IMR-90 (cell line): ENCODE measurements around the gene ENOX1. TPM values are rescaled to one million over a fixed set of nuclear protein-coding genes. Genes with fewer than 3 reads are reported as not detected.

Experiments used
- ATAC-seq: fragments of 200-7000 bp; cut with Tn5 transposase; 2 replicates; pipeline ENCODE4 v1.9.1; 2020; ENCODE audit warnings: low read depth, mild to moderate bottlenecking, moderate library complexity
- BruUV-seq: library from RNA; stranded (reverse); fragments of 400-500 nt; replicated peaks from 2 replicates; lab custom pipeline; 2021; lab: Mats Ljungman, UMichigan
- CTCF ChIA-PET: fragments of 300-600 bp; formaldehyde crosslinking; extraction: SDS; loops from one replicate; lab custom pipeline; 2021; ENCODE audit warnings: antibody characterized with exemption; lab: Yijun Ruan, JAX
- POLR2A ChIA-PET: fragments of 300-600 bp; sonication (Branson Sonifier 250); formaldehyde crosslinking; loops from one replicate; lab custom pipeline; 2022; ENCODE audit warnings: antibody characterized with exemption; ENCODE audit not compliant: unreplicated experiment; lab: Charles Lee
- DNase-seq: peaks from one replicate; pipeline ENCODE4 v3.0.0; 2013
- H2AFZ ChIP-seq: replicated peaks from 2 replicates; pipeline ENCODE3; 2013; ENCODE audit warnings: low read length, mild to moderate bottlenecking; ENCODE audit not compliant: poor library complexity
- H2AK5ac ChIP-seq: 2 replicates; pipeline ENCODE4 v1.6.1; 2013; ENCODE audit warnings: low read depth, low read length, inconsistent platforms
- H2AK9ac ChIP-seq: replicated peaks from 2 replicates; pipeline ENCODE3; 2013; ENCODE audit warnings: mild to moderate bottlenecking, low read depth, low read length, moderate library complexity; ENCODE audit not compliant: poor library complexity
- H2BK120ac ChIP-seq: 2 replicates; pipeline ENCODE4 v1.6.1; 2013; ENCODE audit warnings: low read depth, low read length, inconsistent platforms
- H2BK15ac ChIP-seq: 3 replicates; pipeline ENCODE4 v1.6.1; 2013; ENCODE audit warnings: low read depth, low read length, inconsistent platforms
- H2BK20ac ChIP-seq: 2 replicates; pipeline ENCODE4 v1.6.1; 2013; ENCODE audit warnings: low read depth, mild to moderate bottlenecking, inconsistent platforms, low read length, moderate library complexity
- H2BK5ac ChIP-seq: 2 replicates; pipeline ENCODE4 v1.6.1; 2013; ENCODE audit warnings: mild to moderate bottlenecking, low read depth, low read length, inconsistent platforms; ENCODE audit not compliant: poor library complexity, severe bottlenecking
- H3K14ac ChIP-seq: replicated peaks from 2 replicates; pipeline ENCODE4 v1.6.1; 2013; ENCODE audit warnings: low read depth, low read length, inconsistent platforms
- H3K18ac ChIP-seq: 2 replicates; pipeline ENCODE4 v1.6.1; 2013; ENCODE audit warnings: low read depth, low read length, control low read depth
- H3K23ac ChIP-seq: 2 replicates; pipeline ENCODE4 v1.6.1; 2013; ENCODE audit warnings: low read depth, low read length, inconsistent platforms
- H3K27ac ChIP-seq: 2 replicates; pipeline ENCODE4 v1.5.1; 2013; ENCODE audit warnings: mild to moderate bottlenecking, control low read depth, low read length; ENCODE audit not compliant: insufficient read depth
- H3K27me3 ChIP-seq: 2 replicates; pipeline ENCODE4 v1.6.1; 2013; ENCODE audit warnings: low read length; ENCODE audit not compliant: control insufficient read depth, insufficient read depth
- H3K36me3 ChIP-seq: 2 replicates; pipeline ENCODE4 v1.6.1; 2013; ENCODE audit warnings: low read length, mixed read lengths; ENCODE audit not compliant: control insufficient read depth, insufficient read depth
- H3K4ac ChIP-seq: 2 replicates; pipeline ENCODE4 v1.6.1; 2013; ENCODE audit warnings: low read depth, low read length, inconsistent platforms
- H3K4me1 ChIP-seq: 2 replicates; pipeline ENCODE4 v1.6.1; 2013; ENCODE audit warnings: low read length, mixed read lengths; ENCODE audit not compliant: control insufficient read depth, insufficient read depth
- H3K4me2 ChIP-seq: 2 replicates; pipeline ENCODE4 v1.6.1; 2013; ENCODE audit warnings: low read depth, mild to moderate bottlenecking, control low read depth, low read length, moderate library complexity
- H3K4me3 ChIP-seq: 2 replicates; pipeline ENCODE4 v1.5.1; 2013; ENCODE audit warnings: low read depth, mild to moderate bottlenecking, control low read depth, low read length, moderate library complexity; ENCODE audit not compliant: insufficient read depth
- H3K56ac ChIP-seq: 2 replicates; pipeline ENCODE4 v1.6.1; 2013; ENCODE audit warnings: low read length, inconsistent platforms; ENCODE audit not compliant: insufficient read depth; ENCODE audit errors: extremely low read depth
- H3K79me1 ChIP-seq, 2 experiments: 2 replicates each; pipeline ENCODE4 v1.6.1; 2013; ENCODE audit warnings: low read length in 2 of 2, inconsistent platforms in 1 of 2, low read depth in 1 of 2
- H3K9ac ChIP-seq: 2 replicates; pipeline ENCODE4 v1.6.1; 2013; ENCODE audit warnings: low read depth, low read length, control low read depth
- H3K9me1 ChIP-seq: 2 replicates; pipeline ENCODE4 v1.6.1; 2013; ENCODE audit warnings: low read length, inconsistent platforms; ENCODE audit not compliant: insufficient read depth
- H3K9me3 ChIP-seq: 2 replicates; pipeline ENCODE4 v1.6.1; 2013; ENCODE audit warnings: low read length; ENCODE audit not compliant: control insufficient read depth, insufficient read depth
- H4K20me1 ChIP-seq: 2 replicates; pipeline ENCODE4 v1.6.1; 2013; ENCODE audit warnings: low read length, inconsistent platforms; ENCODE audit not compliant: insufficient read depth
- H4K5ac ChIP-seq: 2 replicates; pipeline ENCODE4 v1.6.1; 2013; ENCODE audit warnings: mild to moderate bottlenecking, low read depth, low read length, control low read depth
- H4K8ac ChIP-seq, 2 experiments: 2 replicates each; pipeline ENCODE4 v1.6.1; 2013; ENCODE audit warnings: low read depth in 2 of 2, low read length in 2 of 2, control low read depth in 1 of 2, inconsistent platforms in 1 of 2
- H4K91ac ChIP-seq: 2 replicates; pipeline ENCODE4 v1.6.1; 2013; ENCODE audit warnings: low read depth, low read length, inconsistent platforms; ENCODE audit not compliant: insufficient read depth
- CEBPB ChIP-seq: IDR thresholded peaks from 2 replicates; pipeline ENCODE4 v1.6.1; 2012; ENCODE audit warnings: low read depth, low read length, improper control_type of control experiment
- CHD1 ChIP-seq: IDR thresholded peaks from 2 replicates; pipeline ENCODE4 v1.6.1; 2012; ENCODE audit warnings: low read depth, low read length, improper control_type of control experiment
- CTCF ChIP-seq: conservative IDR thresholded peaks from 2 replicates; pipeline ENCODE4 v1.5.1; 2012; ENCODE audit warnings: mild to moderate bottlenecking, low read depth, low read length, improper control_type of control experiment
- MXI1 ChIP-seq: IDR thresholded peaks from 2 replicates; pipeline ENCODE4 v1.6.1; 2012; ENCODE audit warnings: low read depth, mild to moderate bottlenecking, low read length, moderate library complexity, borderline replicate concordance
- POLR2A ChIP-seq: IDR thresholded peaks from 2 replicates; pipeline ENCODE4 v1.6.1; 2012; ENCODE audit warnings: mild to moderate bottlenecking, low read depth, low read length
- RCOR1 ChIP-seq: IDR thresholded peaks from 2 replicates; pipeline ENCODE4 v1.6.1; 2012; ENCODE audit warnings: mild to moderate bottlenecking, low read length, improper control_type of control experiment; ENCODE audit not compliant: insufficient replicate concordance
- RFX5 ChIP-seq: IDR thresholded peaks from 2 replicates; pipeline ENCODE4 v1.8.0; 2012; ENCODE audit warnings: low read depth, mild to moderate bottlenecking, low read length, moderate library complexity
- WGBS, 2 experiments: methylation state at CpG; one replicate each; pipeline versions ENCODE4 v1.1.5 to v1.1.7; 2013; ENCODE audit warnings: missing lambda C conversion rate in 2 of 2; ENCODE audit not compliant: insufficient read length in 1 of 2; ENCODE audit errors: extremely low coverage in 2 of 2; 5-methylcytosine and 5-hydroxymethylcytosine counted together
- dilution Hi-C: fragments of 300-500 bp; cut with HindIII; formaldehyde crosslinking; loops from one replicate; pipeline ENCODE4 v1.14.3; 2018; ENCODE audit warnings: low sequenced_read_pairs; ENCODE audit not compliant: unreplicated experiment
- in situ Hi-C: fragments of 300-500 bp; cut with MboI; formaldehyde crosslinking; loops from 3 replicates; pipeline ENCODE4 v1.14.3; 2019; ENCODE audit warnings: low sequenced_read_pairs, inconsistent platforms, mixed read lengths
- intact Hi-C: fragments of 100-400 bp; cut with micrococcal nuclease; formaldehyde crosslinking; loops from 2 replicates; pipeline ENCODE4 v1.10.0; 2022
- polyA plus RNA-seq, 3 experiments: library from polyadenylated mRNA; depleted of rRNA; stranded (reverse); fragments of >200 nt; gene quantifications; 2 replicates each; pipeline ENCODE4 v1.2.3, GENCODE V29; 2012; ENCODE audit warnings: low replicate concordance in 1 of 3
- total RNA-seq: library from RNA; depleted of rRNA; stranded (reverse); fragments of >200 nt; gene quantifications from 2 replicates; pipeline ENCODE4 v1.2.3, GENCODE V29; 2012

Gene ENOX1
- total and polyA plus RNA-seq, 2 of the 4 experiments (the other 2 are of a cell fraction), result 0.99 to 1.3 TPM

- H3K9me1 ChIP-seq, result no peaks in the 10 kb centered on the region
- intact Hi-C loops (no loop called here), dilution Hi-C loops (no loop called here), in situ Hi-C loops (no loop called here)
- H3K4ac ChIP-seq, result no peak overlapping the region
- H3K23ac ChIP-seq, result no peak overlapping the region
- no peak overlapping the region for H3K14ac ChIP-seq
- H2BK5ac ChIP-seq, result no peak overlapping the region
- H2BK120ac ChIP-seq, result no peak overlapping the region
- H4K20me1 ChIP-seq, result no peaks in the 10 kb centered on the region
- no peak overlapping the region for H4K8ac ChIP-seq
- no peak overlapping the region for H3K27ac ChIP-seq
- H2AFZ ChIP-seq, result no peak overlapping the region
- no peak overlapping the region for H3K56ac ChIP-seq
- no CpG with 5 or more reads among the region's 3 CpGs for WGBS, 2 experiments
- H3K9ac ChIP-seq, result no peak overlapping the region
- DNase-seq (peak; percentile 4), ATAC-seq (no peak)
- ChIA-PET CTCF (no interaction called here), POLR2A (no interaction called here)
- no peak overlapping the region for H3K4me3 ChIP-seq
- no peak overlapping the region for H2BK20ac ChIP-seq
- no peaks in the 10 kb centered on the region for H3K79me1 ChIP-seq
- H2AK9ac ChIP-seq, result no peak overlapping the region
- no peak overlapping the region for H2AK5ac ChIP-seq
- peaks cover 2% of the 10 kb centered on the region; the same call in 1 of the 2 replicates for H3K27me3 ChIP-seq
- H3K36me3 ChIP-seq, result no peaks in the 10 kb centered on the region
- no peak overlapping the region for H4K5ac ChIP-seq
- BruUV-seq, result no TSS peak
- no peaks in the 10 kb centered on the region for H3K9me3 ChIP-seq
- no peak overlapping the region for H2BK15ac ChIP-seq
- no peak overlapping the region for H3K18ac ChIP-seq
- TF ChIP-seq RFX5 (no peak), CEBPB (no peak), RCOR1 (no peak), CHD1 (no peak), MXI1 (no peak), CTCF (no peak), POLR2A (no peak)
- H4K91ac ChIP-seq, result no peak overlapping the region
- H3K4me1 ChIP-seq, result no peaks in the 10 kb centered on the region
- H3K4me2 ChIP-seq, result no peak overlapping the region
Observed at GRCh38 chr13:43751624-43752023, 35.1 kb downstream of the ENOX1 start.
